HG02852 (cell line): ENCODE results near the gene CAMTA1.

ENCODE experiments used
- ATAC-seq: cut with Tn5 transposase; IDR thresholded peaks from one replicate; pipeline ENCODE4 v1.9.1; 2021; ENCODE audit warnings: mild to moderate bottlenecking, moderate library complexity; ENCODE audit not compliant: unreplicated experiment

The CAMTA1 gene

GRCh38 chr1:7177021-7177420 is 391.8 kb downstream of the CAMTA1 start:
- ATAC-seq: no peak

- ATAC-seq: no peak
These were observed 392.3 kb downstream of the CAMTA1 start for GRCh38 chr1:7177438-7178146.

- ATAC-seq: no peak
These were observed 393.1 kb downstream of the CAMTA1 start for GRCh38 chr1:7178336-7178735.

GRCh38 chr1:7178741-7179140 is 393.5 kb downstream of the CAMTA1 start:
- no peak for ATAC-seq

GRCh38 chr1:7185721-7186120 is 400.5 kb downstream of the CAMTA1 start:
- ATAC-seq: no peak

GRCh38 chr1:7186382-7187111 is 401.3 kb downstream of the CAMTA1 start:
- no peak for ATAC-seq

GRCh38 chr1:7187112-7187493 is 401.8 kb downstream of the CAMTA1 start:
- ATAC-seq: no peak

- ATAC-seq: no peak
These were observed 405.0 kb downstream of the CAMTA1 start for GRCh38 chr1:7190261-7190660.

- ATAC-seq: no peak
These were observed 407.2 kb downstream of the CAMTA1 start for GRCh38 chr1:7192453-7192852.

- no peak for ATAC-seq
These were observed 411.0 kb downstream of the CAMTA1 start for GRCh38 chr1:7196036-7196911.

GRCh38 chr1:7198664-7199063 is 413.4 kb downstream of the CAMTA1 start:
- ATAC-seq: no peak

- ATAC-seq: no peak
These were observed 414.0 kb downstream of the CAMTA1 start for GRCh38 chr1:7199077-7199779.

- no peak for ATAC-seq
These were observed 422.8 kb downstream of the CAMTA1 start for GRCh38 chr1:7207875-7208646.

GRCh38 chr1:7208647-7209180 is 423.5 kb downstream of the CAMTA1 start:
- no peak for ATAC-seq

- no peak for ATAC-seq
These were observed 424.1 kb downstream of the CAMTA1 start for GRCh38 chr1:7209336-7209735.

GRCh38 chr1:7218210-7218832 is 433.1 kb downstream of the CAMTA1 start:
- no peak for ATAC-seq

GRCh38 chr1:7219031-7219430 is 433.8 kb downstream of the CAMTA1 start:
- no peak for ATAC-seq

- no peak for ATAC-seq
These were observed 434.8 kb downstream of the CAMTA1 start for GRCh38 chr1:7220007-7220406.

GRCh38 chr1:7220712-7221252 is 435.5 kb downstream of the CAMTA1 start:
- ATAC-seq: no peak
